MM.1S (cell line): ENCODE results near the gene SPEM1.

ENCODE experiments used
- DNase-seq: peaks from one replicate; pipeline ENCODE4 v3.0.0-alpha.2; 2015
- H2AFZ ChIP-seq: fragments of 300-600 bp; sonication (generic); 2 replicates; pipeline ENCODE4 v1.6.0; 2016; ENCODE audit warnings: antibody characterized with exemption, low read length
- H3F3A ChIP-seq: fragments of 300-600 bp; sonication (generic); 2 replicates; pipeline ENCODE4 v1.6.1; 2016; ENCODE audit warnings: mild to moderate bottlenecking, antibody characterized with exemption, low read length, moderate library complexity, mixed read lengths; ENCODE audit not compliant: insufficient read depth
- H3K27ac ChIP-seq: fragments of 300-600 bp; sonication (generic); 2 replicates; pipeline ENCODE4 v1.5.1; 2016; ENCODE audit warnings: mild to moderate bottlenecking, low read length
- H3K27me3 ChIP-seq: fragments of 300-600 bp; sonication (generic); replicated peaks from 2 replicates; pipeline ENCODE4 v1.6.0; 2016; ENCODE audit warnings: low read length; ENCODE audit not compliant: insufficient read depth
- H3K36me3 ChIP-seq: fragments of 300-600 bp; sonication (generic); replicated peaks from 2 replicates; pipeline ENCODE4 v1.6.1; 2016; ENCODE audit warnings: mild to moderate bottlenecking, low read length, mixed read lengths; ENCODE audit not compliant: insufficient read depth
- H3K4me1 ChIP-seq: fragments of 300-600 bp; sonication (generic); 2 replicates; pipeline ENCODE4 v1.6.1; 2016; ENCODE audit warnings: low read length, mixed read lengths
- H3K4me2 ChIP-seq: fragments of 300-600 bp; sonication (generic); 2 replicates; pipeline ENCODE4 v1.6.0; 2016; ENCODE audit warnings: low read depth, low read length
- H3K4me3 ChIP-seq: fragments of 300-600 bp; sonication (generic); 2 replicates; pipeline ENCODE4 v1.5.1; 2016; ENCODE audit warnings: low read length, mixed read lengths
- H3K79me2 ChIP-seq: fragments of 300-600 bp; sonication (generic); 2 replicates; pipeline ENCODE4 v1.6.1; 2016; ENCODE audit warnings: mixed run types, low read length, mixed read lengths
- H3K9ac ChIP-seq: fragments of 300-600 bp; sonication (generic); 2 replicates; pipeline ENCODE4 v1.6.1; 2016; ENCODE audit warnings: low read length, mixed read lengths
- H3K9me2 ChIP-seq: fragments of 300-600 bp; sonication (generic); replicated peaks from 2 replicates; pipeline ENCODE4 v1.6.1; 2016; ENCODE audit warnings: mild to moderate bottlenecking, low read length, mixed read lengths; ENCODE audit not compliant: insufficient read depth
- H3K9me3 ChIP-seq: fragments of 300-600 bp; sonication (generic); replicated peaks from 2 replicates; pipeline ENCODE4 v1.6.1; 2016; ENCODE audit warnings: mild to moderate bottlenecking, low read length, mixed read lengths; ENCODE audit not compliant: insufficient read depth
- H4K20me1 ChIP-seq: fragments of 300-600 bp; sonication (generic); 2 replicates; pipeline ENCODE4 v1.6.1; 2016; ENCODE audit warnings: mild to moderate bottlenecking, low read length, moderate library complexity, mixed read lengths; ENCODE audit not compliant: insufficient read depth
- EZH2 ChIP-seq: fragments of 300-600 bp; sonication (generic); optimal IDR thresholded peaks from 2 replicates; pipeline ENCODE3; 2017; ENCODE audit warnings: low read depth, mild to moderate bottlenecking, antibody characterized with exemption, low read length, mixed read lengths
- EZH2phosphoT487 ChIP-seq: fragments of 300-600 bp; sonication (generic); IDR thresholded peaks from 2 replicates; pipeline ENCODE4 v1.6.1; 2018; ENCODE audit warnings: antibody characterized with exemption, low read length
- TF ChIP-seq, protein P1 (sequence below): fragments of 300-600 bp; sonication (generic); IDR thresholded peaks from 2 replicates; pipeline ENCODE4 v1.5.1; 2016; ENCODE audit warnings: antibody characterized with exemption, low read length, mixed read lengths

SPEM1 gene, protein sequence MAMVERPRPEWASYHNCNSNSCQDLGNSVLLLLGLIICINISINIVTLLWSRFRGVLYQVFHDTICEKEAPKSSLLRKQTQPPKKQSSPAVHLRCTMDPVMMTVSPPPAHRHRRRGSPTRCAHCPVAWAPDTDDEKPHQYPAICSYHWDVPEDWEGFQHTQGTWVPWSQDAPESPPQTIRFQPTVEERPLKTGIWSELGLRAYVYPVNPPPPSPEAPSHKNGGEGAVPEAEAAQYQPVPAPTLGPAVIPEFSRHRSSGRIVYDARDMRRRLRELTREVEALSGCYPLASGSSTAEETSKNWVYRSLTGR

DNA sequence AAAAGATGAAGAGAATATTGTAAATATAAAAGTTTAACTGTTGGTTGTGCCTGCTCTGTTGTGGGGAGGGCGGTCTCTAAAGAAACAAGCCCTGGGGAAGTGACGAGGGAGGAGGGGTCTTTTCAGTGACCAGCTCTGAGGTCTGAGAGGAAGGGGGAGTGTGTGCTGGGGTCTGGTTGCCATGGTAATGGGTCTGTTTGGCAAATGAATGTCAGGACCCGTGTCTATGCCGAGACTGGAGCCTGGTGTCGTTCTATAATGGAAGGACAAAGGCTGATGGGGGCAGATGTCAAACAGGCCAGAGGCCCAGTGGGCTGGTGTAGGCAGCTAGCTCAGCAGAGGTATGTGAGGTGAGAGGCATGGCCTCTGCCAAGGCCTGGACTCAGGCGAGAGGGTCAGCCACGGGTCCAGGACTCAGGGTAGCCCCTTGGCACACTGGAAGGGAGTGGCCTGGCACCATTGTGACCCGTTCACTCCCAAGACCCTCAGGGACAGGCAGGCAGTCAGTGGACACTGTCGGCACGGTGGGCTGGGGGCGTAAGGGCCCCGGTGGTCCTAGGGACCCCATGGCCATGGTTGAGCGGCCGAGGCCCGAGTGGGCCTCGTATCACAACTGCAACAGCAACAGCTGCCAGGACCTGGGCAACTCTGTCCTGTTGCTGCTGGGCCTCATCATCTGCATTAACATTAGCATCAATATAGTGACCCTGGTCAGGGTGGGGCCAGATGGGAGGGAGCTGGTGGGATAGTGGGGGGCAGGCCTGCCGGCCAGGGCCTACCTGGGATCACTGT, at the start of gene SPEM1:
SPEM1 (plus strand) TSS at position 506 of the 792 bp plus-strand sequence; CDS start at position 567, 61 bp downstream.
- H3F3A ChIP-seq = no peaks in the 10 kb centered on the region
- TF ChIP-seq EZH2 = no peak
- TF ChIP-seq, protein P1, sequence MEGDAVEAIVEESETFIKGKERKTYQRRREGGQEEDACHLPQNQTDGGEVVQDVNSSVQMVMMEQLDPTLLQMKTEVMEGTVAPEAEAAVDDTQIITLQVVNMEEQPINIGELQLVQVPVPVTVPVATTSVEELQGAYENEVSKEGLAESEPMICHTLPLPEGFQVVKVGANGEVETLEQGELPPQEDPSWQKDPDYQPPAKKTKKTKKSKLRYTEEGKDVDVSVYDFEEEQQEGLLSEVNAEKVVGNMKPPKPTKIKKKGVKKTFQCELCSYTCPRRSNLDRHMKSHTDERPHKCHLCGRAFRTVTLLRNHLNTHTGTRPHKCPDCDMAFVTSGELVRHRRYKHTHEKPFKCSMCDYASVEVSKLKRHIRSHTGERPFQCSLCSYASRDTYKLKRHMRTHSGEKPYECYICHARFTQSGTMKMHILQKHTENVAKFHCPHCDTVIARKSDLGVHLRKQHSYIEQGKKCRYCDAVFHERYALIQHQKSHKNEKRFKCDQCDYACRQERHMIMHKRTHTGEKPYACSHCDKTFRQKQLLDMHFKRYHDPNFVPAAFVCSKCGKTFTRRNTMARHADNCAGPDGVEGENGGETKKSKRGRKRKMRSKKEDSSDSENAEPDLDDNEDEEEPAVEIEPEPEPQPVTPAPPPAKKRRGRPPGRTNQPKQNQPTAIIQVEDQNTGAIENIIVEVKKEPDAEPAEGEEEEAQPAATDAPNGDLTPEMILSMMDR = no peak
- no peak for TF ChIP-seq EZH2phosphoT487
- H3K9me2 ChIP-seq = no peaks in the 10 kb centered on the region
- H3K9ac ChIP-seq = no peak within 1 kb of the TSS
- no peaks in the 10 kb centered on the region for H3K9me3 ChIP-seq
- H3K4me1 ChIP-seq = no peaks in the 10 kb centered on the region
- H3K79me2 ChIP-seq = no peaks in the 10 kb centered on the region
- H3K36me3 ChIP-seq = no peaks in the 10 kb centered on the region
- H3K4me3 ChIP-seq = no peak within 1 kb of the TSS
- no peak within 1 kb of the TSS for H3K27ac ChIP-seq
- H3K4me2 ChIP-seq = no peak within 1 kb of the TSS
- DNase-seq = no peak
- H4K20me1 ChIP-seq = no peaks in the 10 kb centered on the region
- peaks cover 67% of the 10 kb centered on the region for H3K27me3 ChIP-seq
- H2AFZ ChIP-seq = no peak within 1 kb of the TSS

DNA sequence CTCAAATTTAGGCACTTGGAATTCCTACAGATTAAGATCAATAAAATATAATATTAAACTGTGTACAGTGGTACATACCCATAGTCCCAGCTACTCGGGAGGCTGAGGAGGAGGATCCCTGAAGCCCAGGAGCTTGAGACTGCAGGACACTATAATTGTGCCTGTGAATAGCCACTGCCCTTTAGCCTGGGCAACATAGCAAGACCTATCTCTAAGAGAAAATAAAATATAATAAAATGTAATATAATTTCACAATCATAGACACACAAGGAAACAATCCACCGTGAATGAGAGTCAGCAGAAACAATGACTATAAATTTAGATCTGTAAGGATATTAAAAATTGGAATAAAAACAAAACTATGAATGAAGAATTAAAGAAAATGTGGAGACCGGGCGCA, 49.3 kb upstream of the SPEM1 start:
- no peaks in the 10 kb centered on the region for H3F3A ChIP-seq
- H3K36me3 ChIP-seq = no peaks in the 10 kb centered on the region
- no peak overlapping the region for H3K4me3 ChIP-seq
- TF ChIP-seq, protein P1 = no peak
- no peak for TF ChIP-seq EZH2phosphoT487
- no peak for TF ChIP-seq EZH2
- no peak overlapping the region for H3K4me2 ChIP-seq
- no peaks in the 10 kb centered on the region for H3K9me2 ChIP-seq
- H3K4me1 ChIP-seq = 0 out of 2 replicates have a peak, but pooled peaks cover 3% of the 10 kb centered on the region
- no peak overlapping the region for H3K9ac ChIP-seq
- DNase-seq = no peak
- no peaks in the 10 kb centered on the region for H3K9me3 ChIP-seq
- peaks cover 36% of the 10 kb centered on the region for H3K27me3 ChIP-seq
- no peak overlapping the region for H2AFZ ChIP-seq
- no peaks in the 10 kb centered on the region for H3K79me2 ChIP-seq
- no peaks in the 10 kb centered on the region for H4K20me1 ChIP-seq
- H3K27ac ChIP-seq = no peak overlapping the region

DNA sequence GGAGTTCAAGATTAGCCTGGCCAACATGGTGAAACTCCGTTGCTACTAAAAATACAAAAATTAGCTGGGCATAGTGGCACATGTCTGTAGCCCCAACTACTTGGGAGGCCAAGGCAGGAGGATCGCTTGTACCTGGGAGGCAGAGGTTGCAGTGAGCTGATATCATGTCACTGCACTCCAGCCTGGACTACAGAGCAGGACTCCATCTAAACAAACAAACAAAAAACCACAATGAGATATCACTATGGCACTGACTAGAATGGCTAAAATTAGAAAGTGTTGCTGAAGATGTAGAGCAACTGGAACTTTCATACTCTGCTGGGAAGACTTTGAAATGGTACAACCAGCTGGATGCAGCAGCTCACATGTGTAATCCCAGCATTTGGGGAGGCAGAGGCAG, 45.8 kb upstream of the SPEM1 start:
- Histone ChIP-seq H4K20me1 (no peaks in the 10 kb centered on the region), H3K4me2 (no peak overlapping the region), H3K4me3 (no peak overlapping the region), H2AFZ (no peak overlapping the region), H3K9me2 (no peaks in the 10 kb centered on the region), H3K36me3 (no peaks in the 10 kb centered on the region), H3K27me3 (peaks cover 27% of the 10 kb centered on the region), H3K79me2 (no peaks in the 10 kb centered on the region), H3K4me1 (0 out of 2 replicates have a peak, but pooled peaks cover 3% of the 10 kb centered on the region), H3K9ac (no peak overlapping the region), H3F3A (no peaks in the 10 kb centered on the region), H3K9me3 (no peaks in the 10 kb centered on the region), H3K27ac (no peak overlapping the region)
- DNase-seq = no peak
- TF ChIP-seq EZH2 (no peak), EZH2phosphoT487 (no peak)
- TF ChIP-seq, protein P1 = no peak
